Mesenchymal stem cell (in vitro differentiated cells and primary cell): ENCODE measurements around the gene CDKL2.

Experiments used
- DNase-seq: peaks from one replicate; pipeline ENCODE4 v3.0.0-alpha.2; 2013
- H2AFZ ChIP-seq: one replicate; pipeline ENCODE4 v1.6.1; 2013; ENCODE audit warnings: low read depth, mild to moderate bottlenecking, control low read depth, inconsistent platforms, low read length, moderate library complexity
- H2AK5ac ChIP-seq: 2 replicates; pipeline ENCODE4 v1.6.1; 2013; ENCODE audit warnings: low read length, moderate library complexity, mild to moderate bottlenecking, inconsistent platforms; ENCODE audit not compliant: severe bottlenecking
- H2BK120ac ChIP-seq: one replicate; pipeline ENCODE4 v1.6.1; 2013; ENCODE audit warnings: low read depth, mild to moderate bottlenecking, inconsistent platforms, low read length, moderate library complexity
- H2BK12ac ChIP-seq, 2 experiments: one replicate each; pipeline ENCODE4 v1.6.1; 2013; ENCODE audit warnings: inconsistent platforms in 2 of 2, low read length in 2 of 2, mild to moderate bottlenecking in 2 of 2, moderate library complexity in 2 of 2, control low read depth in 1 of 2
- H2BK15ac ChIP-seq: one replicate; pipeline ENCODE4 v1.6.1; 2013; ENCODE audit warnings: mild to moderate bottlenecking, low read depth, inconsistent platforms; ENCODE audit not compliant: poor library complexity, severe bottlenecking
- H2BK5ac ChIP-seq: 2 replicates; pipeline ENCODE4 v1.6.1; 2013; ENCODE audit warnings: low read depth, mild to moderate bottlenecking, low read length, control low read depth, inconsistent platforms; ENCODE audit not compliant: poor library complexity, severe bottlenecking
- H3K14ac ChIP-seq, 2 experiments: one replicate each; pipeline ENCODE4 v1.6.1; 2013; ENCODE audit warnings: inconsistent platforms in 2 of 2, low read length in 2 of 2, control low read depth in 1 of 2, mild to moderate bottlenecking in 1 of 2, moderate library complexity in 1 of 2
- H3K18ac ChIP-seq, 2 experiments: one replicate each; pipeline ENCODE4 v1.6.1; 2013; ENCODE audit warnings: inconsistent platforms in 2 of 2, low read length in 2 of 2, control low read depth in 1 of 2, low read depth in 1 of 2, mild to moderate bottlenecking in 1 of 2
- H3K23ac ChIP-seq, 2 experiments: one replicate each; pipeline ENCODE4 v1.6.1; 2013; ENCODE audit warnings: inconsistent platforms in 2 of 2, low read length in 2 of 2, mild to moderate bottlenecking in 2 of 2, moderate library complexity in 2 of 2, control low read depth in 1 of 2
- H3K27ac ChIP-seq: 2 replicates; pipeline ENCODE4 v1.5.1; 2013; ENCODE audit warnings: mild to moderate bottlenecking, moderate library complexity, low read length, control low read depth, inconsistent platforms; ENCODE audit not compliant: poor library complexity, severe bottlenecking
- H3K27me3 ChIP-seq, 2 experiments: 2 replicates each; pipeline versions ENCODE4 v1.6.1 to v1.7.0; 2013; ENCODE audit warnings: low read length in 2 of 2, mild to moderate bottlenecking in 2 of 2, moderate library complexity in 2 of 2, control low read depth in 1 of 2, inconsistent platforms in 1 of 2; ENCODE audit not compliant: control insufficient read depth in 1 of 2, insufficient read depth in 1 of 2
- H3K36me3 ChIP-seq, 2 experiments: 2 replicates each; pipeline versions ENCODE4 v1.6.1 to v1.7.0; 2013; ENCODE audit warnings: low read length in 2 of 2, control low read depth in 1 of 2, inconsistent platforms in 1 of 2, low read depth in 1 of 2, mild to moderate bottlenecking in 1 of 2; ENCODE audit not compliant: insufficient read depth in 2 of 2, control insufficient read depth in 1 of 2
- H3K4ac ChIP-seq, 2 experiments: one replicate each; pipeline ENCODE4 v1.6.1; 2013; ENCODE audit warnings: inconsistent platforms in 2 of 2, low read length in 2 of 2, mild to moderate bottlenecking in 2 of 2, moderate library complexity in 2 of 2, control low read depth in 1 of 2, low read depth in 1 of 2
- H3K4me1 ChIP-seq: 2 replicates; pipeline ENCODE4 v1.6.1; 2013; ENCODE audit warnings: low read depth, low read length, control low read depth; ENCODE audit not compliant: control insufficient read depth, insufficient read depth
- H3K4me2 ChIP-seq: 2 replicates; pipeline ENCODE4 v1.6.1; 2013; ENCODE audit warnings: low read length, mild to moderate bottlenecking, inconsistent platforms; ENCODE audit not compliant: poor library complexity, severe bottlenecking
- H3K4me3 ChIP-seq, 2 experiments: 2 replicates each; pipeline versions ENCODE4 v1.5.1 to v1.7.0; 2013; ENCODE audit warnings: low read length in 2 of 2, mild to moderate bottlenecking in 2 of 2, control low read depth in 1 of 2, low read depth in 1 of 2; ENCODE audit not compliant: insufficient read depth in 1 of 2
- H3K79me1 ChIP-seq: replicated peaks from 2 replicates; pipeline ENCODE4 v1.6.1; 2013; ENCODE audit warnings: mild to moderate bottlenecking, control low read depth, low read length, inconsistent platforms; ENCODE audit not compliant: poor library complexity, severe bottlenecking
- H3K9ac ChIP-seq: 2 replicates; pipeline ENCODE4 v1.7.0; 2013; ENCODE audit warnings: mild to moderate bottlenecking, low read length, moderate library complexity
- H3K9me3 ChIP-seq: 2 replicates; pipeline ENCODE4 v1.7.0; 2013; ENCODE audit warnings: mild to moderate bottlenecking, low read length; ENCODE audit not compliant: control insufficient read depth
- H4K8ac ChIP-seq: one replicate; pipeline ENCODE4 v1.6.1; 2013; ENCODE audit warnings: inconsistent platforms, mild to moderate bottlenecking, low read length, moderate library complexity
- H4K91ac ChIP-seq: one replicate; pipeline ENCODE4 v1.6.1; 2013; ENCODE audit warnings: mild to moderate bottlenecking, low read length, inconsistent platforms
- WGBS: methylation state at CpG from one replicate; pipeline ENCODE4 v1.1.7; 2013; ENCODE audit warnings: mixed read lengths; 5-methylcytosine and 5-hydroxymethylcytosine counted together

Gene CDKL2

GRCh38 chr4:75644095-75644494 is 13.8 kb upstream of the CDKL2 start:
- H3K23ac ChIP-seq, result no peak overlapping the region
- no peak overlapping the region for H3K27ac ChIP-seq
- H3K4me2 ChIP-seq, result no peak overlapping the region
- H4K91ac ChIP-seq, result no peak overlapping the region
- H3K36me3 ChIP-seq, result peaks cover 21 to 80% of the 10 kb centered on the region in 2 experiments
- WGBS, result 83% methylated on average over 3 of the region's 4 CpGs
- H2BK120ac ChIP-seq, result no peak overlapping the region
- no peak overlapping the region for H3K18ac ChIP-seq
- peaks cover 3% of the 10 kb centered on the region for H3K4me1 ChIP-seq
- H2BK12ac ChIP-seq, result no peak overlapping the region
- no peak overlapping the region for H2BK5ac ChIP-seq
- no peak overlapping the region for H3K4me3 ChIP-seq
- H2AFZ ChIP-seq, result no peak overlapping the region
- no peak overlapping the region for H2BK15ac ChIP-seq
- no peak overlapping the region for H3K9ac ChIP-seq
- no peaks in the 10 kb centered on the region for H3K9me3 ChIP-seq
- H4K8ac ChIP-seq, result no peak overlapping the region
- no peak overlapping the region for H2AK5ac ChIP-seq
- no peak for DNase-seq
- no peak overlapping the region for H3K14ac ChIP-seq
- peaks cover 13% of the 10 kb centered on the region for H3K79me1 ChIP-seq
- no peaks in the 10 kb centered on the region for H3K27me3 ChIP-seq
- H3K4ac ChIP-seq, result no peak overlapping the region

- no peak overlapping the region for H2BK5ac ChIP-seq
- H3K4me2 ChIP-seq, result no peak overlapping the region
- H3K4me3 ChIP-seq, result no peak overlapping the region
- H2BK120ac ChIP-seq, result no peak overlapping the region
- H3K4ac ChIP-seq, result no peak overlapping the region
- peaks cover 21 to 76% of the 10 kb centered on the region in 2 experiments for H3K36me3 ChIP-seq
- H2BK15ac ChIP-seq, result no peak overlapping the region
- peaks cover 13% of the 10 kb centered on the region for H3K79me1 ChIP-seq
- H3K18ac ChIP-seq, result no peak overlapping the region
- no peak overlapping the region for H3K14ac ChIP-seq
- no peaks in the 10 kb centered on the region for H3K9me3 ChIP-seq
- no peak overlapping the region for H2AFZ ChIP-seq
- no peak overlapping the region for H3K9ac ChIP-seq
- no peak overlapping the region for H2BK12ac ChIP-seq
- no peak overlapping the region for H4K91ac ChIP-seq
- H3K27ac ChIP-seq, result no peak overlapping the region
- DNase-seq, result no peak
- no peak overlapping the region for H2AK5ac ChIP-seq
- H3K27me3 ChIP-seq, result no peaks in the 10 kb centered on the region
- WGBS, result 96% methylated on average over 3 of the region's 3 CpGs
- no peak overlapping the region for H3K23ac ChIP-seq
- peaks cover 3% of the 10 kb centered on the region for H3K4me1 ChIP-seq
- H4K8ac ChIP-seq, result no peak overlapping the region
Observed at GRCh38 chr4:75643651-75644050, 13.3 kb upstream of the CDKL2 start.

GRCh38 chr4:75639124-75639695 is 8.9 kb upstream of the CDKL2 start:
- no peak overlapping the region for H2BK12ac ChIP-seq
- H4K91ac ChIP-seq, result no peak overlapping the region
- WGBS, result 98% methylated on average over 7 of the region's 7 CpGs
- no peak overlapping the region for H3K14ac ChIP-seq
- no peak overlapping the region for H2BK15ac ChIP-seq
- H2BK120ac ChIP-seq, result no peak overlapping the region
- H3K4me3 ChIP-seq, result no peak overlapping the region
- H3K27ac ChIP-seq, result no peak overlapping the region
- no peak overlapping the region for H3K4ac ChIP-seq
- H3K27me3 ChIP-seq, result no peaks in the 10 kb centered on the region
- H3K23ac ChIP-seq, result no peak overlapping the region
- H3K9me3 ChIP-seq, result no peaks in the 10 kb centered on the region
- no peak overlapping the region for H3K4me2 ChIP-seq
- no peak for DNase-seq
- H3K79me1 ChIP-seq, result peaks cover 3% of the 10 kb centered on the region
- no peak overlapping the region for H4K8ac ChIP-seq
- H2BK5ac ChIP-seq, result no peak overlapping the region
- no peak overlapping the region for H3K9ac ChIP-seq
- no peak overlapping the region for H2AFZ ChIP-seq
- peaks cover 10 to 31% of the 10 kb centered on the region in 2 experiments for H3K36me3 ChIP-seq
- peaks cover 3% of the 10 kb centered on the region for H3K4me1 ChIP-seq
- no peak overlapping the region for H3K18ac ChIP-seq
- H2AK5ac ChIP-seq, result no peak overlapping the region

- no peak for DNase-seq
- Histone ChIP-seq H2AFZ (no peak overlapping the region), H3K18ac (no peak overlapping the region), H3K9me3 (no peaks in the 10 kb centered on the region), H4K8ac (no peak overlapping the region), H3K4me1 (peaks cover 3% of the 10 kb centered on the region), H2BK12ac (no peak overlapping the region), H2AK5ac (peak overlapping the region; percentile 18), H2BK15ac (no peak overlapping the region), H3K23ac (no peak overlapping the region), H3K4me3 (no peak overlapping the region), H2BK120ac (no peak overlapping the region), H3K27me3 (no peaks in the 10 kb centered on the region), H3K27ac (peak overlapping the region; percentile 58), H3K4me2 (no peak overlapping the region), H3K14ac (no peak overlapping the region), H3K36me3 (peaks cover 10 to 19% of the 10 kb centered on the region in 2 experiments), H4K91ac (no peak overlapping the region), H2BK5ac (no peak overlapping the region), H3K4ac (no peak overlapping the region), H3K9ac (no peak overlapping the region), H3K79me1 (no peaks in the 10 kb centered on the region)
- WGBS, result 93% methylated on average over 1 of the region's 1 CpG
Observed at GRCh38 chr4:75637827-75638226, 7.5 kb upstream of the CDKL2 start.
